NCI-H187 (cell line): Measurements from ENCODE around the gene MPPED2.
"Not testable (repeated sequence)": the region's sequence is repeated elsewhere in the genome, so short reads cannot be mapped to it uniquely, and the experiment has no call there.

Source experiments
- DNase-seq, 2 experiments: peaks; one replicate each; lab custom pipeline; 2025; lab: John Stamatoyannopoulos, UW

Gene MPPED2

GRCh38 chr11:30579415-30580175 is 6.6 kb downstream of the MPPED2 start:
- no peak for DNase-seq

- no peak for DNase-seq
Observed at GRCh38 chr11:30578406-30578805, 7.7 kb downstream of the MPPED2 start.

- DNase-seq: no peak
Observed at GRCh38 chr11:30573951-30574350, 12.2 kb downstream of the MPPED2 start.

- DNase-seq: no peak
Observed at GRCh38 chr11:30568931-30569330, 17.2 kb downstream of the MPPED2 start.

GRCh38 chr11:30567644-30568043 is 18.5 kb downstream of the MPPED2 start:
- no peak for DNase-seq

- DNase-seq: no peak
Observed at GRCh38 chr11:30567120-30567519, 19.0 kb downstream of the MPPED2 start.

- DNase-seq: no peak
Observed at GRCh38 chr11:30566482-30566881, 19.7 kb downstream of the MPPED2 start.

- DNase-seq: no peak
Observed at GRCh38 chr11:30565027-30565426, 21.1 kb downstream of the MPPED2 start.

- DNase-seq: no peak
Observed at GRCh38 chr11:30561691-30562415, 24.3 kb downstream of the MPPED2 start.

- DNase-seq: no peak
Observed at GRCh38 chr11:30560206-30561106, 25.7 kb downstream of the MPPED2 start.

- no peak for DNase-seq
Observed at GRCh38 chr11:30559004-30559403, 27.1 kb downstream of the MPPED2 start.

GRCh38 chr11:30554587-30554986 is 31.6 kb downstream of the MPPED2 start:
- not testable (repeated sequence) for DNase-seq

- DNase-seq: no peak
Observed at GRCh38 chr11:30553521-30554110, 32.5 kb downstream of the MPPED2 start.

- DNase-seq: no peak
Observed at GRCh38 chr11:30552839-30553238, 33.3 kb downstream of the MPPED2 start.

- DNase-seq: no peak
Observed at GRCh38 chr11:30550022-30550542, 36.1 kb downstream of the MPPED2 start.

- no peak for DNase-seq
Observed at GRCh38 chr11:30549565-30549964, 36.6 kb downstream of the MPPED2 start.

GRCh38 chr11:30546334-30546733 is 39.8 kb downstream of the MPPED2 start:
- DNase-seq: no peak

- no peak for DNase-seq
Observed at GRCh38 chr11:30545507-30545906, 40.6 kb downstream of the MPPED2 start.

- DNase-seq: no peak
Observed at GRCh38 chr11:30543066-30543465, 43.1 kb downstream of the MPPED2 start.

- no peak for DNase-seq
Observed at GRCh38 chr11:30540781-30541180, 45.4 kb downstream of the MPPED2 start.

GRCh38 chr11:30538251-30538650 is 47.9 kb downstream of the MPPED2 start:
- DNase-seq: no peak

GRCh38 chr11:30535818-30536217 is 50.3 kb downstream of the MPPED2 start:
- no peak for DNase-seq
